Left ventricle myocardium inferior (tissue), 1 donor: ENCODE results near the gene JAKMIP1. TPM values are rescaled to one million over a fixed set of nuclear protein-coding genes. Genes with fewer than 3 reads are reported as not detected.
A peak's percentile ranks its signal among the peaks of the same experiment; 100 is the strongest.

ENCODE experiments used
- DNase-seq: peaks from one replicate; pipeline ENCODE4 v3.0.0-alpha.2; 2020
- H3K27ac ChIP-seq: fragments of 200-600 bp; replicated peaks from 2 replicates; pipeline ENCODE4 v1.8.0; 2021
- H3K27me3 ChIP-seq: fragments of 200-600 bp; 2 replicates; pipeline ENCODE4 v1.8.0; 2021; ENCODE audit warnings: low read depth
- H3K36me3 ChIP-seq: fragments of 200-600 bp; 2 replicates; pipeline ENCODE4 v1.8.0; 2021
- H3K4me1 ChIP-seq: fragments of 200-600 bp; 2 replicates; pipeline ENCODE4 v1.8.0; 2021
- H3K4me3 ChIP-seq: fragments of 200-600 bp; 2 replicates; pipeline ENCODE4 v1.8.0; 2021; ENCODE audit warnings: mild to moderate bottlenecking, moderate library complexity
- H3K9me3 ChIP-seq: fragments of 200-600 bp; replicated peaks from 2 replicates; pipeline ENCODE4 v1.8.0; 2021
- CTCF ChIP-seq: fragments of 200-600 bp; IDR thresholded peaks from 2 replicates; pipeline ENCODE4 v1.8.0; 2021; ENCODE audit warnings: antibody characterized with exemption, mild to moderate bottlenecking, borderline replicate concordance
- intact Hi-C: fragments of 100-400 bp; cut with micrococcal nuclease; formaldehyde crosslinking; loops from one replicate; pipeline ENCODE4 v1.11.0; 2022
- total RNA-seq: library from RNA; stranded (reverse); fragmentation: NEBNext Ultra II Directional; extraction: Animal tissue kit (Norgen Biotek cat#: 25700); gene quantifications from one replicate; pipeline ENCODE4 v1.2.1, GENCODE V29; 2021
- donor health status: DM: no; HTN: yes; CAD: no; lungs with severe emphysema.

Gene JAKMIP1
- total RNA-seq, 1 donor from 2014 or later, result not detected

GRCh38 chr4:6230827-6231662 is 30.7 kb upstream of the JAKMIP1 start:
- no peaks in the 10 kb centered on the region for H3K9me3 ChIP-seq
- H3K27me3 ChIP-seq, result peaks cover 45% of the 10 kb centered on the region
- no peaks in the 10 kb centered on the region for H3K36me3 ChIP-seq
- no peak for TF ChIP-seq CTCF
- H3K27ac ChIP-seq, result no peak overlapping the region
- H3K4me3 ChIP-seq, result no peak overlapping the region
- intact Hi-C loops, result no loop called here
- no peak for DNase-seq
- H3K4me1 ChIP-seq, result no peaks in the 10 kb centered on the region

GRCh38 chr4:6230502-6230785 is 30.1 kb upstream of the JAKMIP1 start:
- intact Hi-C loops, result no loop called here
- no peak for TF ChIP-seq CTCF
- no peaks in the 10 kb centered on the region for H3K9me3 ChIP-seq
- no peak overlapping the region for H3K27ac ChIP-seq
- no peak for DNase-seq
- H3K36me3 ChIP-seq, result no peaks in the 10 kb centered on the region
- peaks cover 45% of the 10 kb centered on the region for H3K27me3 ChIP-seq
- no peaks in the 10 kb centered on the region for H3K4me1 ChIP-seq
- no peak overlapping the region for H3K4me3 ChIP-seq

- Histone ChIP-seq H3K36me3 (no peaks in the 10 kb centered on the region), H3K9me3 (no peaks in the 10 kb centered on the region), H3K27me3 (peaks cover 45% of the 10 kb centered on the region), H3K27ac (no peak overlapping the region), H3K4me1 (no peaks in the 10 kb centered on the region), H3K4me3 (no peak overlapping the region)
- no peak for DNase-seq
- intact Hi-C loops, result no loop called here
- TF ChIP-seq CTCF, result no peak
Measured at GRCh38 chr4:6229671-6230501, 29.5 kb upstream of the JAKMIP1 start.

GRCh38 chr4:6229095-6229494 is 28.7 kb upstream of the JAKMIP1 start:
- peak; percentile 24 for DNase-seq
- peaks cover 50% of the 10 kb centered on the region for H3K27me3 ChIP-seq
- no peaks in the 10 kb centered on the region for H3K9me3 ChIP-seq
- H3K36me3 ChIP-seq, result no peaks in the 10 kb centered on the region
- H3K27ac ChIP-seq, result no peak overlapping the region
- H3K4me1 ChIP-seq, result no peaks in the 10 kb centered on the region
- TF ChIP-seq CTCF, result no peak
- intact Hi-C loops, result no loop called here
- no peak overlapping the region for H3K4me3 ChIP-seq

- no peak for TF ChIP-seq CTCF
- Histone ChIP-seq H3K4me1 (no peaks in the 10 kb centered on the region), H3K4me3 (no peak overlapping the region), H3K27me3 (peaks cover 57% of the 10 kb centered on the region), H3K27ac (no peak overlapping the region), H3K9me3 (no peaks in the 10 kb centered on the region), H3K36me3 (no peaks in the 10 kb centered on the region)
- intact Hi-C loops, result no loop called here
- DNase-seq, result no peak
Measured at GRCh38 chr4:6228158-6229067, 28.1 kb upstream of the JAKMIP1 start.
